ENCODE data around the gene ACSBG1. TPM values are rescaled to one million over a fixed set of nuclear protein-coding genes. Genes with fewer than 3 reads are reported as not detected.

The ACSBG1 gene
- total RNA-seq, 1 donor from 2014 or later: 0.35 TPM

DNA sequence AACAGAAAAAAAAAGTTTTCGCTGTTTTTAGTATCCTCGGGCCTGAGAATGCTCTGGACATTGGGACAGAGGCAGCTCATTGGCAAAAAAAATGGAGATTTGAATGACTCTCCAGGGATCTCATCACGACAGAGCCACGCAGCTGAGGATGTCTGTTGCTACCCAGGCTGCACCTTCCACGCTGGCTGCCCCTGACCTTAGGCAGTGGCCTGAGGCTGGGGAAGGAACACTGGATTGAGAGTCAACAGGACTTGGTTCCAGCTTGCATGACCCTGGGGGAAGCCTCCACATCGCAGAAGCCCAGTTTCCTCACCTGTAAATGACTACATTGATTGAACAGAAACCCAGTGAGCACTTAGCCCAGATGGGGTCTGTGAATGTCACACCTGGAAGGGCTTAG, 8.7 kb upstream of the ACSBG1 start:
- no peak for DNase-seq (ENCODE audit: low read depth)
- no peak for TF ChIP-seq CTCF (conservative IDR thresholded peaks at IDR 0.05; ENCODE audit: low read depth, low read length)
- H3K4me3 ChIP-seq (ENCODE audit: low read depth, low read length): no peak overlapping the region

- no peak overlapping the region for H3K4me3 ChIP-seq (ENCODE audit: low read depth, low read length)
- peak; percentile 60 for TF ChIP-seq CTCF (conservative IDR thresholded peaks at IDR 0.05; ENCODE audit: low read depth, low read length)
- DNase-seq (ENCODE audit: low read depth): no peak
Observed at GRCh38 chr15:78242128-78242527, 7.8 kb upstream of the ACSBG1 start.

DNA sequence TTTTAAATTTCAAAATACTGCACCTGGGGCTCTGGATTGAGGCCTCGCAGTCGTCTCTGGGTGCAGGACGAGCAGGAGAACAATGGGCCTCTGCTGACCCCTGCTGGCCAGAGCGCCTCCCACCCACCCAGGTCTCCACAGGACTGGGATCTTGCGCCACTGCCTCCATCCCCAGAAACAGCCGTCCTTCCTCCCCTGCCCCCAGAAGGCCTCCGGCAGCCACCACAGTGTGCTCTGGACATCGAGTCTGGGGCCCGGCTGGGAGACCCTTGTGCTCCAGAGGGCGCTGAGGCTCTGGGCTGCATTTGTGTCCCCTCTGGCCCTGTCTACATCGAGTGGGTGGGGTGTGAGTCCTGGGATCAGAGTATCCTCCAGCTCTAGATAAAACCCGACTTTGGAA, 6.7 kb upstream of the ACSBG1 start:
- DNase-seq (ENCODE audit: low read depth): no peak
- H3K4me3 ChIP-seq (ENCODE audit: low read depth, low read length): no peak overlapping the region
- TF ChIP-seq CTCF (conservative IDR thresholded peaks at IDR 0.05; ENCODE audit: low read depth, low read length): peak; percentile 88

DNA sequence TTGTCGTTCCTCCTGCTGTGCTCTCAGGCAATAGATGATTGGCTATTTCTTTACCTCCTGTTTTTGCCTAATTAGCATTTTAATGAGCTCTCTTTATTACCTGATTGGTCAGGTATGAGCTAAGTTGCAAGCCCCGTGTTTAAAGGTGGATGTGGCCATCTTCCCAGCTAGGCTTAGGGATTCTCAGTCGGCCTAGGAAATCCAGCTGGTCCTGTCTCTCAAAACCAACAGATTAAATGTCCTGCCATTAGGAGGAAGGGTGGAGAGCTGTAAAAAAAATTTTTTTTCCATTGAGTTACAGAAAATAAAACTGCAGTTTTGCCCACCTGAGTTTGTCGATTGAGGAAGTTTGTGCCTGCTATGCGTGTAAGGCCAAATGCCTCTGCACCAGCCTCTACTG, 5.4 kb upstream of the ACSBG1 start:
- DNase-seq (ENCODE audit: low read depth): no peak
- H3K4me3 ChIP-seq (ENCODE audit: low read depth, low read length): no peak overlapping the region
- TF ChIP-seq CTCF (conservative IDR thresholded peaks at IDR 0.05; ENCODE audit: low read depth, low read length): no peak

DNA sequence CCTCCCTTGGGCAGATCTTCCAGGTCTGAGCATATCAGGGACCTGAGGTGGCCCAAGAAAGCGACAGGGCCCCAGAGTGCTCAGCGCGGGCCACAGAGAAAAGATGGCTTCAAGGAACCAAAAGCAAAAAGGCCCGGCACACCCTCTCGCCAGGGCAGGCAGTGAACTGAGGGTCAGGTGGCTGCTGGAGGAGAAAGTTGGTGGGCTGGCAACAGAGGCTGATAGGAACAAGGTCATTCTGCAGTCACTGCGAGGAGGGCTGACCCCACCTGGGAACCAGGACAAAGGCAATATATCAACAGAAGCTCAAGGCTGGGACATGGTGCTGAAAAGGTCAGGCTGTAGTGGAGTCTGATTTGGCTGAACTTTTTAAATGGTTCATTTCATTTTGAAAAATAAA, 2.8 kb upstream of the ACSBG1 start:
- no peak overlapping the region for H3K4me3 ChIP-seq (ENCODE audit: low read depth, low read length)
- no peak for DNase-seq (ENCODE audit: low read depth)
- TF ChIP-seq CTCF (conservative IDR thresholded peaks at IDR 0.05; ENCODE audit: low read depth, low read length): no peak

DNA sequence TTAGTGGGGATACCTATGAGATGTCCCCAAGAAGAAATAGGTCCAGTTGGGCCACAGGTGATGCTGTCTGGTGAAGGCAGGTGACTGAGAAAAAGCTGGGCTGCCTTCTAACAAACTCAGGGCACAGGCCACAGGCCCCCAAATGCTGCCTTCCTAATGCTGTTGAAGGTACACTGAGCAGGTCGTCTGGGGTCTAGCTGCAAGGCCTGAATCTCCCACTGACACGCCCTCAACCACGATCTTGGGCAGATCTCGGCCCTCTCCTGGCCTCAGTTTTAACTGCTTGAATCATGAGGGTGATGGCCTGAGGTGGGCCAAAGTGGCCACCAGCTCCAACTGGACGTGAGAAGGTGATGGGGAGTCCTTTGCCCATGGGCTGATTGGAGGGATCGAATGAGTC, 2.1 kb upstream of the ACSBG1 start:
- H3K4me3 ChIP-seq (ENCODE audit: low read depth, low read length): no peak overlapping the region
- no peak for TF ChIP-seq CTCF (conservative IDR thresholded peaks at IDR 0.05; ENCODE audit: low read depth, low read length)
- no peak for DNase-seq (ENCODE audit: low read depth)

DNA sequence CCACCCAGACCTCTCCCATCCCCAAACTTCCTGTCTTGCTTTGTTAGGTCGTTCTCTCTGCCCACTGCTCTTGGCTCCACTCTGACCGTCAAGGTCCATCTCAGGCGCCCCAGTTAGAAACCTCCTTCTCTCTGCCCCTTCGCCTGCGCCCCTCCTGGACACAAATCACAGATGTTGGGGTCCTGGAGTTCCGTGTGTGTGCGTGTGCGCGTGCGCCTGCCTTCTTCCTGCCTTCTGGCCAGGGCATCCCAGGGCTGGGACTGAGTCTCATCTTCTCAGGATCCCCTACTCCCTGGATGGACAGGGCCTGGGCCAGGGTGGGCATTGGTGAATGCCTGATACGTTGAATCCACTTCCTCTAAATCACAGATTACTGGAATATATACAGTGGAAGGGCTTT, 869 bp downstream of the ACSBG1 start:
- no peak overlapping the region for H3K4me3 ChIP-seq (ENCODE audit: low read depth, low read length)
- no peak for DNase-seq (ENCODE audit: low read depth)
- TF ChIP-seq CTCF (conservative IDR thresholded peaks at IDR 0.05; ENCODE audit: low read depth, low read length): no peak
